Nephron progenitor cell (in vitro differentiated cells): Measurements from ENCODE around the gene RFC1.

Source experiments
- DNase-seq: peaks from one replicate; pipeline ENCODE4 v3.0.0; 2021
- H3K27ac Mint-ChIP-seq: 2 replicates; pipeline ENCODE4 v1.8.0; 2021; ENCODE audit warnings: mild to moderate bottlenecking, moderate library complexity, mixed read lengths
- H3K27me3 Mint-ChIP-seq: 2 replicates; pipeline ENCODE4 v1.8.0; 2021; ENCODE audit warnings: mild to moderate bottlenecking, low read depth, mixed read lengths; ENCODE audit not compliant: poor library complexity
- H3K36me3 Mint-ChIP-seq: 2 replicates; pipeline ENCODE4 v1.8.0; 2021; ENCODE audit warnings: low read depth, mixed read lengths
- H3K4me1 Mint-ChIP-seq: 2 replicates; pipeline ENCODE4 v1.8.0; 2021; ENCODE audit warnings: mixed read lengths
- H3K4me3 Mint-ChIP-seq: 2 replicates; pipeline ENCODE4 v1.8.0; 2021; ENCODE audit warnings: mild to moderate bottlenecking, moderate library complexity, mixed read lengths
- H3K9me3 Mint-ChIP-seq: 2 replicates; pipeline ENCODE4 v1.8.0; 2021; ENCODE audit warnings: mild to moderate bottlenecking, moderate library complexity, mixed read lengths
- CTCF ChIP-seq: fragments of 200-600 bp; sonication (generic); IDR thresholded peaks from 2 replicates; pipeline ENCODE4 v1.5.0; 2021; ENCODE audit warnings: antibody characterized with exemption

The RFC1 gene

DNA sequence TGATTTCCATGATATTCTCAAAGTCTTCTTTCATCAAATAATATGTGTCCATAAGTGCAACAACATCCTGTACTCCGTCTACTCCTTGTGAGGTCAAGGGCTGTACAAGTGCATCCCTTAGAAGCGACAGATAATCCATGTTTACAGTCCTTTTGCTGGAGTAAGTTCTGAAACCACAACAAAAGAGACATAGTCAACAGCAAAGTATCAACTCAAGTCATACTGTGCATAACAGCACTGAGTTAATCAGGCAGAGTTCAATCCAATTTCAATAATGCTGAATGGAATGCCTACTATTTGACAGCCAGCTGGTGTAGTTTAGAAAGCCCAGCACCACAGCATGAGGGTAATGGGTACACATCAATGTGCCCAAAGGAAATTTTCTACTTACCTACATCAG, 74.5 kb downstream of the RFC1 start:
- no peak overlapping the region for H3K27ac Mint-ChIP-seq
- no peak overlapping the region for H3K4me3 Mint-ChIP-seq
- H3K36me3 Mint-ChIP-seq, result peaks cover 78% of the 10 kb centered on the region
- TF ChIP-seq CTCF, result no peak
- no peak for DNase-seq
- H3K27me3 Mint-ChIP-seq, result no peaks in the 10 kb centered on the region
- no peaks in the 10 kb centered on the region for H3K4me1 Mint-ChIP-seq
- no peaks in the 10 kb centered on the region for H3K9me3 Mint-ChIP-seq

DNA sequence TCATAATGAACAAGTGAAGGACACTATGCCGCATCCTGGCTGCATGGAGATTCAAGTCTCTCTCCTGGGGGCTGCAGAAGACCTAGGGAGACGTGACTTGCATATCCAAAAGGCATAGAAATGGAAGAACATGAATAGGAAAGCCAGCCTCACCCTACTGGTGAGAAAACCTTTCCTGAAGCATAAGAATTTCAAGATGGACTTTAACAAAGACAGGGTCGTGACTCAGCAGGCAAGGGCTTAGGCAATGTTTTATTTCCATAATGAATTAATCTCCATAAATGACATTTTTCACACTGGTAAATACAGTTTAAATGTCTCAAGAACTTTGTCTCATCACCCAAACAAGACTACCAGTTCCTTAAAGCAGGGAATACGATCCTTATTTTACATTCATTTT, 78.9 kb downstream of the RFC1 start:
- Mint-ChIP-seq H3K9me3 (no peaks in the 10 kb centered on the region), H3K36me3 (peaks cover 82% of the 10 kb centered on the region), H3K27me3 (no peaks in the 10 kb centered on the region), H3K4me1 (peaks cover under 1% of the 10 kb centered on the region), H3K4me3 (no peak overlapping the region), H3K27ac (no peak overlapping the region)
- no peak for DNase-seq
- no peak for TF ChIP-seq CTCF

GRCh38 chr4:39286263-39286662, 79.9 kb downstream of the RFC1 start:
- H3K36me3 Mint-ChIP-seq, result peaks cover 82% of the 10 kb centered on the region
- no peak for TF ChIP-seq CTCF
- peak overlapping the region; percentile 3 for H3K27ac Mint-ChIP-seq
- DNase-seq, result no peak
- H3K9me3 Mint-ChIP-seq, result no peaks in the 10 kb centered on the region
- peaks cover 10% of the 10 kb centered on the region for H3K4me1 Mint-ChIP-seq
- no peaks in the 10 kb centered on the region for H3K27me3 Mint-ChIP-seq
- no peak overlapping the region for H3K4me3 Mint-ChIP-seq

GRCh38 chr4:39285853-39286252, 80.3 kb downstream of the RFC1 start:
- Mint-ChIP-seq H3K9me3 (no peaks in the 10 kb centered on the region), H3K27me3 (no peaks in the 10 kb centered on the region), H3K4me3 (no peak overlapping the region), H3K36me3 (peaks cover 82% of the 10 kb centered on the region), H3K27ac (peak overlapping the region; percentile 3), H3K4me1 (peaks cover 11% of the 10 kb centered on the region)
- no peak for DNase-seq
- no peak for TF ChIP-seq CTCF

- TF ChIP-seq CTCF, result no peak
- Mint-ChIP-seq H3K27ac (no peak overlapping the region), H3K4me3 (no peak overlapping the region), H3K4me1 (peaks cover 11% of the 10 kb centered on the region), H3K27me3 (no peaks in the 10 kb centered on the region), H3K9me3 (no peaks in the 10 kb centered on the region), H3K36me3 (peaks cover 85% of the 10 kb centered on the region)
- no peak for DNase-seq
These were observed 80.9 kb downstream of the RFC1 start for GRCh38 chr4:39285111-39285795.

DNA sequence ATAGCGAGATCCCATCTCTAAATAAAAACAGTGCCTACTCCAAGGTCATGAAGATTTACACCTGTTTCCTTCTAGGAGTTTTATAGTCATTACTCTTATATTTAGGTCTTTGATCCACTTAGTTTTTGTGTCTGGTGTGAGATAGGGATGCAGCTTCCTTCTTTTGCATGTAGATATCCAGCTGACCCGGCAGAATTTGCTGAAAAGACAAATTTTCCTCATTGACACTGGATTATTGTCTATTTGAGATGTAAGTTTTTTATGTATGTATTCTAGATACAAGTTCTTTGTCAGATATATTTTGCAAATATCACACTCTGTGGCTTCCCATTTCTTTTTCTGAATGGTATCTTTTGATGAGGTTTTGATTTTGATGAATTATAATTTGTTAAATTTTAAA, 85.4 kb downstream of the RFC1 start:
- no peak overlapping the region for H3K27ac Mint-ChIP-seq
- H3K9me3 Mint-ChIP-seq, result no peaks in the 10 kb centered on the region
- no peak overlapping the region for H3K4me3 Mint-ChIP-seq
- H3K4me1 Mint-ChIP-seq, result peaks cover 18% of the 10 kb centered on the region
- no peak for DNase-seq
- no peaks in the 10 kb centered on the region for H3K27me3 Mint-ChIP-seq
- no peak for TF ChIP-seq CTCF
- peaks cover 86% of the 10 kb centered on the region for H3K36me3 Mint-ChIP-seq
